Liver (tissue), 3 donors: ENCODE measurements around the gene RPGR.

Experiments
- RAD21 ChIP-seq, 2 donors: IDR thresholded peaks; 2 replicates each; pipeline ENCODE4 v1.6.1; 2016; ENCODE audit warnings: antibody characterized with exemption in 2 of 2, mild to moderate bottlenecking in 2 of 2
- YY1 ChIP-seq: IDR thresholded peaks from 2 replicates; pipeline ENCODE4 v1.6.1; 2016; ENCODE audit warnings: antibody characterized with exemption, mild to moderate bottlenecking
- TF ChIP-seq, protein P1 (sequence below): fragments of 150-350 bp; IDR thresholded peaks from 2 replicates; pipeline ENCODE4 v1.5.1; 2017; ENCODE audit warnings: improper control_type of control experiment, low read depth, low read length; ENCODE audit not compliant: missing input control
- donor health status: healthy.
- donor health status: healthy.

DNA sequence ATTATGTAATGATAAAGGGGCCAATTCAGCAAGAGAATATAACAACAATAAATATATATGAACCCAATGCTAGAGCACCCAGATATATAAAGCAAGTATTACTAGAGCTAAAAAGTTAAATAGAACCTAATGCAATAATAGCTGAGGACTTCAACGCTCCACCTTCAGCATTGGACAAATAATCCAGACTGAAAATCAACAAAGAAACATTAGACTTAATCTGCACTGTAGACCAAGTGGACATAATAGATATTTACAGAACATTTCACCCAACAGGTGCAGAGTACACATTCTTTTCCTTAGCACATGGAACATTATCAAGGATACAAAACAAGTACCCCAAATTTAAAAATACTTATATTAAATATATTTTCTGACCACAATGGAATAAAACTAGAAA is 49.4 kb upstream of the RPGR start:
- TF ChIP-seq, protein P1, sequence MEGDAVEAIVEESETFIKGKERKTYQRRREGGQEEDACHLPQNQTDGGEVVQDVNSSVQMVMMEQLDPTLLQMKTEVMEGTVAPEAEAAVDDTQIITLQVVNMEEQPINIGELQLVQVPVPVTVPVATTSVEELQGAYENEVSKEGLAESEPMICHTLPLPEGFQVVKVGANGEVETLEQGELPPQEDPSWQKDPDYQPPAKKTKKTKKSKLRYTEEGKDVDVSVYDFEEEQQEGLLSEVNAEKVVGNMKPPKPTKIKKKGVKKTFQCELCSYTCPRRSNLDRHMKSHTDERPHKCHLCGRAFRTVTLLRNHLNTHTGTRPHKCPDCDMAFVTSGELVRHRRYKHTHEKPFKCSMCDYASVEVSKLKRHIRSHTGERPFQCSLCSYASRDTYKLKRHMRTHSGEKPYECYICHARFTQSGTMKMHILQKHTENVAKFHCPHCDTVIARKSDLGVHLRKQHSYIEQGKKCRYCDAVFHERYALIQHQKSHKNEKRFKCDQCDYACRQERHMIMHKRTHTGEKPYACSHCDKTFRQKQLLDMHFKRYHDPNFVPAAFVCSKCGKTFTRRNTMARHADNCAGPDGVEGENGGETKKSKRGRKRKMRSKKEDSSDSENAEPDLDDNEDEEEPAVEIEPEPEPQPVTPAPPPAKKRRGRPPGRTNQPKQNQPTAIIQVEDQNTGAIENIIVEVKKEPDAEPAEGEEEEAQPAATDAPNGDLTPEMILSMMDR, result no peak
- no peak for TF ChIP-seq YY1
- no peak for TF ChIP-seq RAD21 (IDR thresholded peaks at IDR 0.05)
